Measurements from ENCODE around the gene PPIF.

DNA sequence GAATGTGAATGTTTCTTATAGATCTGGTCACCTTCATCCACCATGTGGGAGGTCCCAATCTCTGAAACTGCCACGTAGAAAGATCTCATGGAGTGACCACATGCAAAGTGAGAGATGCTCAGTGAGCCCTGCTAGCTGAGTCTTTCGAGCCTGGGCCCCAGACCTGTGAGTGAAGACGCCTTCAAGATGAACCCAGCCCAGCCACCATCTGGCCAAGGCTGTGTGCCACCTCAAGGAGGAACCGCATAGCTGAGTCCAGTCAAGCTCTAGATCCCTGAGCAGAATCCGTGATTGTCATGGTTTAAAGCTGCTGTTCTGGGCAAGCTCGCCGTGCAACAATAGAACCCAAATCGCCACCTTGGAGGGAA is 20.2 kb upstream of the PPIF start:
- TF ChIP-seq, protein P1, sequence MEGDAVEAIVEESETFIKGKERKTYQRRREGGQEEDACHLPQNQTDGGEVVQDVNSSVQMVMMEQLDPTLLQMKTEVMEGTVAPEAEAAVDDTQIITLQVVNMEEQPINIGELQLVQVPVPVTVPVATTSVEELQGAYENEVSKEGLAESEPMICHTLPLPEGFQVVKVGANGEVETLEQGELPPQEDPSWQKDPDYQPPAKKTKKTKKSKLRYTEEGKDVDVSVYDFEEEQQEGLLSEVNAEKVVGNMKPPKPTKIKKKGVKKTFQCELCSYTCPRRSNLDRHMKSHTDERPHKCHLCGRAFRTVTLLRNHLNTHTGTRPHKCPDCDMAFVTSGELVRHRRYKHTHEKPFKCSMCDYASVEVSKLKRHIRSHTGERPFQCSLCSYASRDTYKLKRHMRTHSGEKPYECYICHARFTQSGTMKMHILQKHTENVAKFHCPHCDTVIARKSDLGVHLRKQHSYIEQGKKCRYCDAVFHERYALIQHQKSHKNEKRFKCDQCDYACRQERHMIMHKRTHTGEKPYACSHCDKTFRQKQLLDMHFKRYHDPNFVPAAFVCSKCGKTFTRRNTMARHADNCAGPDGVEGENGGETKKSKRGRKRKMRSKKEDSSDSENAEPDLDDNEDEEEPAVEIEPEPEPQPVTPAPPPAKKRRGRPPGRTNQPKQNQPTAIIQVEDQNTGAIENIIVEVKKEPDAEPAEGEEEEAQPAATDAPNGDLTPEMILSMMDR (IDR thresholded peaks at IDR 0.05; ENCODE audit: low read depth, low read length, poor library complexity, severe bottlenecking) = no peak
- no peak for TF ChIP-seq EZH2phosphoT487 (IDR thresholded peaks at IDR 0.05; ENCODE audit: borderline replicate concordance, low read length)
